SK-MEL-5 (cell line): ENCODE measurements around the gene DUSP8. TPM values are rescaled to one million over a fixed set of nuclear protein-coding genes. Genes with fewer than 3 reads are reported as not detected.
"Not testable (repeated sequence)": the region's sequence is repeated elsewhere in the genome, so short reads cannot be mapped to it uniquely, and the experiment has no call there.

ENCODE experiments used
- DNase-seq: peaks from one replicate; pipeline ENCODE4 v3.0.0-alpha.2; 2016; ENCODE audit warnings: low read depth, low spot score
- in situ Hi-C: cut with HindIII; loops from 2 replicates; pipeline ENCODE4 v1.10.0; 2016; ENCODE audit warnings: low sequenced_read_pairs, high pct_unique_total_duplicates, low pct_unique_long_range_greater_than_20kb
- total RNA-seq: library from RNA; depleted of rRNA; stranded (reverse); fragments of >200 nt; shearing (Covaris generic); gene quantifications from 2 replicates; pipeline ENCODE4 v1.2.3, GENCODE V29; 2014

The DUSP8 gene
- total RNA-seq, 1 experiment from 2014 or later = 0.85 TPM

DNA sequence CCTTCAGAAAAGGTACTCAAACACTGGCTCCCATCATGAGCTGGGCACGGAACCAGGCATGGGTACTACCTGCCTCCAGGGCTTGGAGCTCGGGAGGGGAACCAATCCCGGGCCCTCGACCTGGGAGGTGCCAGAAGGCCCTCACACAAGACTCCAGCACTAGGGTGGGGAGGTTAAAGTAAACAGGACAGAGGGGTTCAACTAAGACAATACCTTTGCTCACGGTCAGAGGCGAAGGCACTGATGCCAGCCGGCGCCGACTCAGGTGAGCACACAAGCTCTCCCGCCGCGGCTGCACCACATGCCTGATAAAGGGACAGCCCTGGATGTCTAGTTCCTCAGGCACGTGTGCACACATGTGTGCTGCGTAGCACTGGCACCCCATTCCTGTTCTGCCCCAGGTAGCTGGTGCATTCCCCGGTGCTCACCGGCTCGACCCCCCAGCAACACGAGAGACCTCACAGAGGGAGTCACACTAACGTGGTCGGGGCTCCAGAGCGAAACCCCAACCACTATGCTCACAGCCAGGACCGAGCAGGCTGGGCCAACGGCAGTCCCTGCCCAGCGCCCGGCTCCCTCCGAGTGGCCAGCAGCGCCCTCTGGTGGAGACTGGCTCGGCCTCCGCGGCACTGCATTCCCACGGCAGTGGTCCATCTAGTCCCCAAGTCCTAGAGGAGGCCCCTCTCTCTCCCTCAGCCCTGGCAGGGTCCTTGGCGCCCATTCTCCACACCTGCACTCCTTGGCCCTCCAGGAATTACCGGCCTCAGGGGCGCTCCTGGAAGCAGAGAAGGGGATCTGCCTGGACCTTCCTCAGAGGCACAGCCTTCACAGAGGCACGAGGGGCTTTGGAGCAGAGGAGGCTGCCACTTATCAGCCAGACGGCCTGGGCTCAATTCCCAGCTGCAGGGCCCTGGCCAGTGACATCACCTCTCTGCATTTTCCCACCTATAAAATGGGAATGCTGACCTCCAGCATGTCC lies 56.7 kb downstream of the DUSP8 start:
- in situ Hi-C loops = no loop called here
- peak; percentile 63 for DNase-seq

DNA sequence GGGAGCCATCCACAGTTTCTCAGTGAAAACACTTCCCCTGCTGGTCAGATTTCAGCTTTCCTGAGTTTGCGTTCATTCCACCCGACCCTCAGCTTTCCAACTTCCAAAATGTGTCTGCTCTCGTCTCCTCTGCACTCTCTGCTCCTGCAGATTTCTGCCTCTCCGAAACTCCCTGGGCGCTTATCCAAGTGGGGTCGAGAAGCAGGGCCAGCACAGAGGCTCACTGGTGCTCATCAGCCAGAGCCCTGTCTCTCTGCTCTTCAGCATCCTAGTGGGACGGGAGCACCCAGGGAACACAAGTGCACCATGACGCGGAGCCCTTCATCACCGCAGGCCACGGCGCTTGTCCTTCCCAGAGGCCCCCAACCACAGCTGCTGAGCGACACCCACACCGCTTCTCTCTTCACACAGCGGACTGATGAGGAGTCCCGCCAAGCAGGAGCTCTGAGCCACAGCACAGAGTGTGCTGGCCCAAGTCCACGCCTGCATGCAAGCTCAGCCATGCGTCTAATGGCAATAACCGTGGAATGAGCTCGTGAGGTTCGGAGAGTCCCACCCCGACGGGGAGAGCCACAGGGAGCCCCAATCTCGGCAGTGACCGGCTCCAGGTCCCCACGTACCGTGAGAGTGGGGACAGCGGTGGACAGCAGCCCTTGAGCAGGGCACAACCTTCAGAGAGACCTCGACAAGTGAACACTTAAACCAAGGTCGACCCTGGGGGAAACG lies 57.6 kb downstream of the DUSP8 start:
- in situ Hi-C loops = no loop called here

DNA sequence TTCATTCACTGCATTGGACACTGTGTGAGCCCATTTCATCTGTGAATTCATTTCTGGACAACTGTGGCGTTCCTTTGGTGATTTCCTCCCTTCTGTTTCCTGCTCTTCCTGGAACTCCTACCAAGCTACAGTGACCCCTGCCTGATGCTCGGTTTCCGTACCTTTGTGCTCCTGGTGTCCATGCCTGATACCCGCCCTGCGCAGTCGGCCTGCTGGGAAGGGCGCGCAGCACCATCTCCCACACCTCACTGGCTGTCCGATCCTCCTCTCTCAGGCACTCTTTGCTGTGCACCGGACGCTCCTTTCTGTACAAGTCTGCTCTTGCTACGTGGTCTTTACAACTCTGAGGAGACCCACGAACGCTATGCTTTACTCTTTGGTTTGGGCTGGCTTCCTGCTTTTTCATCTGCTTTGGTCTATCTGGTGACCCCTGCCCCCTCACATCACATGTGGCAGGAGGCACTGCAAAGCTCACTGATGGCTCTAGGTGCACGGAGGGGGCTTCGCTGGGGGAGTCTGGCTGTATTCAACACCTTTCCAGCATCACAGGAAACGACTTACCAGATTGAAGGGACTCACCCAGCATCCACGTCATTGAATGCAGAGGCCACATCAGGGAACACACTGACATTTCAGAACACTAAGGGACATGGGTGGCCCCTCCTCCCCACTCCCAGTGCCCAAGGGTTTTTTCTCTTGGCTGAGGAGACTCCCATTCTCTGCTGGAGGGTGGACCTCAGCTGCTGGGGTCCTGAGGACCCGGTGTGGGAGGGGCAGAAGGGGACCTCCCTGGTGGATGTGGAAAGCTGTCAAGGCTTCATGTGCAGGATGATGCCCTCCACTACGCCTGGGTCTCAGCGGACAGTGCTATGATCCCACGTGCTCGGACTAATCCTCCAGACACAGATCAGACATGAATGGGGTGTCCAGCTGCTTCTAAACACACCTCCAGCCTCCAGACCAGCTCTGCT lies 58.5 kb downstream of the DUSP8 start:
- in situ Hi-C loops = no loop called here
- DNase-seq = no peak

More for the DNA sequence above, 57.6 kb downstream of the DUSP8 start:
- DNase-seq = no peak

DNA sequence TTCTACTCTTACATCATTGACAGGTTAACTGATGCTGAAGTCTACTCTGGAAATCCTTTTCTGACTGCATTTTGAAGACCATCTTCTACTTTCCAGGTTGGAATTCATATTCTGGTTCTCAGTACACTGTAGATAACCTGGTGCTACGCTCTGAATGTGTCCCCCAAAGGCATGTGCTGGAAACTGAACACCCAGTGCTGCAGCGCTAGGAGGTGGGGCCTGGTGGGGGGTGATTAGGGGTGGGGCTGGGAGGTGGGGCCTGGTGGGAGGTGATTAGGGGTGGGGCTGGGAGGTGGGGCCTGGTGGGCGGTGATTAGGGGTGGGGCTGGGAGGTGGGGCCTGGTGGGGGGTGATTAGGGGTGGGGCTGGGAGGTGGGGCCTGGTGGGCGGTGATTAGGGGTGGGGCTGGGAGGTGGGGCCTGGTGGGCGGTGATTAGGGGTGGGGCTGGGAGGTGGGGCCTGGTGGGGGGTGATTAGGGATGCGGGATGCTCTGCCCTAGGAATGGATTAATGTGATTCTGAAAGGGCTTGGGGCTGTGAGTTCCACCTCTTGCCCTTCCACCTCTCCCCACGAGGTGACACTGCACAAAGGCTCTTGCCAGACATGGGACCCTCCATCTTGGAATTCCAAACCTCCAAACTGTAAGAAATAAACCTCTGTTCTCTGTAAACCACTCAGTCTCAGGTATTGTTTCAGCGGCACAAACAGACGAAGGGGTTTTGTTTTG lies 59.4 kb downstream of the DUSP8 start:
- in situ Hi-C loops = not testable (repeated sequence)

DNA sequence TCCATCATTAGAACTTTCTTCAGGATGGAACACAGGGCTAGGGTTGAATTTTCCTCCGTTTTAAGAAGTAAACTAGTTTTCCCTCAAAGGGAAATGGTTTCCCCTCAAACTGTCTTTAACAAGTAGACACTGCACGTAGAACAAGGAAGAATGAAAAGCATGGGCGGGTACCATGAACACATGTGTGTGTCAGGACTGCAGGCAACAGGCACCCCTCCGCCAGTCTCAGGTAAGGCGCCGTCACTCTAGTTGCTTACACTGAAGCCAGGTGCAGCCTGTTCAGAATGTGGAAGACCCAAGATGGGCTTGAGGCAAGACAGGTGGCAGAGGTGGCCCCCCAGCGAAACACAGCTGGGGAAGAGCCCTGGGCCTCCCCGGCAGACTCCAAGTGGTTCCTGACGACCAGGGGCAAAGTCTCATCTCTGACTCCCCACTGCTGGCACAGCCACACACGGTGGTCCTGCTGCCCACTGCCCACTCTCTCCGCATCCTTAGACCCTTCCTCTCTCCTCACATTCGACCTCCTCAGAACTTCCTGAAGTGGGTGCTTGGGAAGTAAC lies 60.1 kb downstream of the DUSP8 start:
- DNase-seq = no peak
- in situ Hi-C loops = no loop called here

More for the DNA sequence above, 59.4 kb downstream of the DUSP8 start:
- DNase-seq = peak; percentile 37

DNA sequence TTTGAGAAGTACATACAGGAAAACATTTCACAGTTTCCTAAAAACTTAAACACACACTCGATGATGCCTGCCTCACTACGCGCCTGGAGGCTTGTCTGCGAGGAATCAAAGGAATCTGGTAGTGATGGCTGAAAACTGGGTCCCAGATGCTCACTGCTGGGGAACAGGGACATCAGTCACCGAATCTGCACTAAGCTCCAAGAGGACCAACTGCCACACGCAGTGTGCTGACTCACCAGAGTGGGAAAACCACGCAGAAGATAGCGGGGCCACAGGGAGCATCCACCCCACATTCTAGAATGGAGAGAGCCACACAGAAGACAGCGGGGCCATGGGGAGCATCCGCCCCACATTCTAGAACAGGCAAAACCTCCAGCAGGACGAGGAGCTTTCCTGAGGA lies 61.1 kb downstream of the DUSP8 start:
- no peak for DNase-seq
- in situ Hi-C loops = no loop called here

DNA sequence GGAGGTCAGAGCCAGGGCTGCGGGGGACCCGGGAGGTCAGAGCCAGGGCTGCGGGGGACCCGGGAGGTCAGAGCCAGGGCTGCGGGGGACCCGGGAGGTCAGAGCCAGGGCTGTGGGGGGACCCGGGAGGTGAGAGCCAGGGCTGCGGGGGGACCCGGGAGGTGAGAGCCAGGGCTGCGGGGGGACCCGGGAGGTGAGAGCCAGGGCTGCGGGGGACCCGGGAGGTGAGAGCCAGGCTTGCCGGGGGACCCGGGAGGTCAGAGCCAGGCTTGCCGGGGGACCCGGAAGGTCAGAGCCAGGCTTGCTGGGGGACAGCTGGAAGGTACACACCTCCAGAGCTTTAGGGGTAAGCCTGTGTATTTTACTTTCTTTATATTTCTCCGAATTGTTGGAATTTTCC lies 61.7 kb downstream of the DUSP8 start:
- DNase-seq, in situ Hi-C loops: not testable (repeated sequence)

DNA sequence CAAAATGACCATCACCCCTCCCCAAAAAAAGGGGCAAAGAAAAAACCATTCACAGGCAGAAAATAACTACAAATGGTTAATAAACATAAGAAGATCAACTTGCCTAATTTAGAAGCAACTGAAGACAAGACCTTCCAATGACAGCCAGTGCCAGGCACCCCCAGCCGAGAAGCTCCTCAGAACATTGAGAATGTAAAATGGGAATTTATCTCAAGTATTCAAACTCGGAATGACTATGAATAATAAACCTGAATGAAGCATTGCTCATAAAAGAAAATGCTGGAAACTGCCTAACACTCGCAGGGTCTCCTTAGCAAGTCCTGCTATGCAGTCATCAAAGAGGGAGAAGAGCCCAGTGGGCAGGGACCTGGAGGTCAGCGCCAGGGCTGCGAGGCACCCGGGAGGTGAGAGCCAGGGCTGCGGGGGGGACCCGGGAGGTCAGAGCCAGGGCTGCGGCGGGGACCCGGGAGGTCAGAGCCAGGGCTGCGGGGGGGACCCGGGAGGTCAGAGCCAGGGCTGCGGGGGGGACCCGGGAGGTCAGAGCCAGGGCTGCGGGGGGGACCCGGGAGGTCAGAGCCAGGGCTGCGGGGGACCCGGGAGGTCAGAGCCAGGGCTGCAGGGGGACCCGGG lies 62.3 kb downstream of the DUSP8 start:
- DNase-seq = no peak
- in situ Hi-C loops = no loop called here

DNA sequence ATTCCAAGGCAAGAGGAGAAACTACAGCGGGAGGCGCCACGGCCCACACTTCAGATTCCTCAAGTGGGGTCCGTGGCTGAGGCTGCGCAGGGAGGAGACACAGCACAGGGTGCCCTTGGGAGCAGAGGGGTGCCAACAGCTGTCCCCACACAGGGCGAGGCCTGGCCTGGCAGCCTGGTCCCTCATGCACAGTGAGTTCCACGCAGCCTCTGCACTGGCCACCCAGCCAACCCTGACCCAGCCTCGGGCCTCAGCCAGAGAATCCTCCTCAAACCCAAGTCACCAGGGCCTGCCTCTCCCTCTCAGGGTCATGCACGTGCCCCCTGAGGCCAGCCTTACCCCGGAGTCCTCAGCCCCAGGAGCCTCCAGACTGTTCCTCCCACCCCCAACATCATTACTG lies 63.1 kb downstream of the DUSP8 start:
- no peak for DNase-seq
- in situ Hi-C loops = no loop called here

DNA sequence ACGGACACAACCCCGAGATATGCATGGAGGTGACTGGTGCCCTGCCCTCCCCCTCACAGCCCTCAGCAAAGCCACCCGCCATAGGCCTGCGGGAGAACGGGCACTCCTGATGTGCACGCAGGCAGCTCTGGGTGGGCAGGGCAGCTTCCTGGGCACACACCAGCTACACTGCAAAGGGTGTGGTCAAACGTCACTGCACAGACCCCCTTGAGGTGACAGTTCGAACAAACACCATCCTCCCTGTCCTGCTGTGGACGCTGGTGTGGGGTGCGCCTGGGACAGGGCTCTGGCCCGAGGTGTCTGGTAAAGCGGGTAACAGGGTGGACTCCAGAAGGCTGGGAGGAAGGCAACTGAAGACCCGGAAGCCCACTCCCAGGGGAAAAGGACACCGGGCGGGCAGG lies 63.6 kb downstream of the DUSP8 start:
- no peak for DNase-seq
- in situ Hi-C loops = no loop called here

DNA sequence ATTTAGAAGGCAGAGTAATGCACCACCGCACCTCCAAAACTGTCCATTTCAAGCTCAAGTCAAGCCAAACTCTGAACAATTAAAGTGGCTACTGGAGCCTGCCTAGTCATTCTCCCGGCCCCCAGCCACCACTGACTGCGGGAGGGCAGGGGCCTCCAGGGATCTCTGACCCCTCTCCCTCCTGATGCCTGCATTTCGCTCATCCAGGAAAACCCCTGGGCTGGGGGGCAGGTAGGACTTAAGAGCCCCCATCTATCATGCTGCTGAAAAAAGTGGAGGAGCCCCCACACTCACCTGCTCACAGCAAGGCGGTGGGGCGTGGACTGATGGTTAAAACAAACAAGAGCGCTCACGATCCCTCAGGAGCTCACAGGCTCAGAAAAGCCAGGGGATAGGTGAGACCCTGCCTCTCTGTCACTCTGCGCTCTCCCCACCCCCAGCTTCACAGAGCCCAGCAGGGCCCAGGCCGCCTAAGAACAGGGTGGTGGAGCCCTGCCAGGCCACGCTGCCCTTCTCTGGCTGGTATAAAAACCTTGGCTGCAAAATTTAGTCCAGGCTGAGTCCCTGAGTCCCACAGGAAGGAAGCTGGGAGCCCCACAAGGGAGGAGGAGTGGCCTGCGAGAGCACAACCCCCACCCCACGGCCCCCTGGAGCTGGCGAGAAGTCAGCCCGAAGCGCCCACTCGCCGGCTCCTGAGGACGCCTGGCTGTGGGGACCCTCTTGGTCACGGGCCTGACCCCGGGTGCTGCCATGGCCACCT lies 64.5 kb downstream of the DUSP8 start:
- in situ Hi-C loops = no loop called here
- no peak for DNase-seq

DNA sequence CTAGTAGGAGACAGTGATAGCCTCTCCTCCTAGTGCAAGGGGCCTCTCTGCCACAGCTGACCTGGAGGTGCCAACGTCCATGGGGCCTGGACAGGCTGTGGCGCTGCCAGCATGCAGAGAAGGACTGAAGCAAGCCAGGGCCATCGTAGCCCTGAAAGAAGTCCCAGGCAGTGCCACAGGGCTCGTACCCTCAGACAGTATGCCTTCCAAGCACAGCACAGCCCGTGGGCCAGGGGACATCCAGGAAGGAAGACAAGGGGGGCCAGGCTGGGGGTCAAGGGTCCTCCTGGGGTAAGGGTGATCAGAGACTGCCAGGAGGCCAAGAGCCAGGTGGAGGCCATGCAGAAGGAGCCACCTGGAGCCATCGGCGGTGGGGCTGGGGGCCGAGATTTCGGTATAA lies 65.1 kb downstream of the DUSP8 start:
- DNase-seq = no peak
- in situ Hi-C loops = no loop called here

DNA sequence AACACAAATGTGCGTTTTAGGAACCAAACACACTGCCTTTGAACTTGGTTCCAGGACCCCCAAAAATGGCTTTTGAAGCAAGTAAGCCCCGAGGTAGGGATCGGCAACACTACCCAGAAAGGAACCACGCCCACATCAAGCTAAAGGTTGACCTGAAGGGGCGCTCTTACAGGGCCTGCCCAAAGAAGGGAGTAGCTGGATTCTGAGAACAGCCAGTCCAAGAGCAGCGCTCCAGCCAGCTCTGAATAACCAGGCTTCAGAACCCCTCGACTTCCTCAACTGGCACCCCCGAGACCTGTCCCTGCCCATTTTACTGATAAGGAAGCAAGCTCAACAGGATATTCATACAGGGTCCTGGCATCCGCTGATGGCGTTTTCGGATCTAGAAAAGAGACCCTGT lies 66.6 kb downstream of the DUSP8 start:
- in situ Hi-C loops = no loop called here
- no peak for DNase-seq

DNA sequence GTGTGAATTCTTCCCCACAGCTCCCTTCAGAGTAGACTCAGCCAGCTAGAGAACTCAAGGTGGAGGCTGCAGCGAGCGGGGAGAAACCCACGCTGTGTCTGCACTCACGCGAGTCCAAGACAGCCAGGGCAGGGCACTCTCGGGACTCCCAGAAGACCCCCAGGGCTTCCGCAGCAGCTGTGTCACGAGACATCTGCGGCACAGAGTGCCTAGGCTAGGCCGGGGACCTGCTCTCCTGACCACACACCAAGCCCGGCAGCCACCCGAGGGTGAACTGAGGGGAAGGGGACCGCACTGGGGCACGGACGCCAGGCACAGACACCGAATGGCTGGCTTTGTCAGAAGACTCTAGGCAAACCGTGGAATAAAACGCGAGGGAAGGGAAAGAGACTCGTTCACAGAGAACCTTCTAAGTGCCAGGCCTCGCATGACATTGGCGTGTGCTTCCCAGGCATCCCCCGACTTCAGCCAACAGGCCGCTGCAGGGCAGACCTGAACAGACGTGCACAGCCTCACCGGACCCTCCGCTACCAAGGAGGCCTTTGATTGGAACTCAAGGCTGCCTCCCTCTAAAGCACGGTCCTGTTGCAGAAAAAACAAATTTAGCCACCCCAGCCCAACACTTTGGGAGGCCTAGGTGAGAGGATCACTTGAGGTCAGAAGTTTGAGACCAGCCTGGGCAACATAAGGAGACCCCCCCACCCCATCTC lies 67.3 kb downstream of the DUSP8 start:
- in situ Hi-C loops = no loop called here

DNA sequence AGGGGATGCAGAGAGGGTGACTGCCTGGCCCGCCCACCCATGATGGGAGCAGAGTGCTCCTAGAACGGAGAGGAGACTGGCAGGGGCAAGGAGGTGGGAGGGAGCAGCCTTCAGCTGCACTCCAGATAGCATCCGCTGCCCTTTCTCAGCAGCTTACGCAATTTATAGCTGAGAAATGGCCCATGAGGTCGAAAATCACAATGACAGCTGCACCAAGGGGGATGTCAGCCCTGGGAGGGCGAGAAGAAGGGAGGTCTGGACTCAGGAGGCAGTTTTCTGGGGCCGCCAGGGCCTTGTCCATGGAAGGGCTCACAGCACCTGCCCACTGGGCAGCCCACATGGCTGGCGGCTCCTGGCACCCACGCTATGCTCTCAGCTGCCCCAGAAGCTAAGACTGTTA lies 67.9 kb downstream of the DUSP8 start:
- DNase-seq = no peak
- in situ Hi-C loops = no loop called here

More for the DNA sequence above, 67.3 kb downstream of the DUSP8 start:
- DNase-seq = no peak
